C4-2B (cell line): Measurements from ENCODE around the gene FAXDC2.

Experiments used
- CTCF ChIP-seq: fragments of 450-650 bp; conservative IDR thresholded peaks from 2 replicates; pipeline ENCODE4 v1.5.1; 2017; ENCODE audit warnings: mild to moderate bottlenecking
- ZFX ChIP-seq: fragments of 450-650 bp; IDR thresholded peaks from 2 replicates; pipeline ENCODE4 v1.6.1; 2017

DNA sequence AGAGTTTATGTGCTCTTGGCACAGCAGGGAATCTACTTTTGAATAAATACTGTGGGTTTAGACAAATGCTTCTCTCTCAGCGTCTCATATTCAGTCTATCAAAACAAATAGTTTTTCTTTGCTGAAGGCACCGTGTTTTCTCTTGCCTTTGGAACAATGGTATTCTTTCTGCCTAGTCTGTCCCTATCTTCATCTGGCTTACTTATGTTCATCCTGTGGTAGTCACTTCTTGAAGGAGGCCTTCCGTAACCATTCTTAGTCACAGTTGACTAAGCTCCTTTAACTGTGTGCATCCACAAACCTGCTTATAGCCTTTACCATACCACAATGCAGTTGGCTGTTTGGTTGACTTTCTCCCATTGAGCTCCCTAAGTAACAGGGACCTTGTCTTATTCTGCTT, 49.3 kb downstream of the FAXDC2 start:
- TF ChIP-seq CTCF = no peak
- no peak for TF ChIP-seq ZFX
